Heart left ventricle (tissue), 13 donors: Measurements from ENCODE around the gene CCDC134.

Experiments
- POLR2A ChIP-seq, 2 donors: fragments of 450-650 bp; IDR thresholded peaks; one replicate each; pipeline ENCODE4 v1.6.1; 2017; ENCODE audit warnings: antibody characterized with exemption in 2 of 2, mild to moderate bottlenecking in 2 of 2, moderate library complexity in 2 of 2
- TF ChIP-seq, protein P1 (sequence below), 12 donors: fragments of 200-600 bp; sonication (generic) in 4 of 12; IDR thresholded peaks; one replicate each; pipeline versions ENCODE4 v1.5.0 to v1.8.0; 2018 to 2022; ENCODE audit warnings: antibody characterized with exemption in 12 of 12, mild to moderate bottlenecking in 5 of 12
- donor health status: ischemic (EF 13 %, LVEDD 7.1; RV severe dilation, severe dysfunction).
- donor health status: DM: no; HTN: yes; CAD: no.
- donor health status: DM: no; HTN: no; CAD: no.
- donor health status: ischemic (EF 25% LVEDD 6.9; RV normal size, moderate dysfunction).
- donor health status: ischemic (EF 25% LVEDD 5.7; RV mildly dilated, moderate dysfunction).
- donor health status: ischemic (EF 35%, LVEDD 5.7; RV mildly dilated, moderate dysfunction).
- donor health status: nonischemic (EF 11% LVEDD 7.7; RV severe dilation, severe dysfunction).
- donor health status: DM: yes; HTN: yes; CAD: no.
- donor health status: PGD.
- donor health status: ischemic (EF 29% LVEDD 5.4; RV normal size, mild dysfunction).
- donor health status: nonischemic (EF 23%, LVEDD 6.1; RV moderate dilation, normal function).

DNA sequence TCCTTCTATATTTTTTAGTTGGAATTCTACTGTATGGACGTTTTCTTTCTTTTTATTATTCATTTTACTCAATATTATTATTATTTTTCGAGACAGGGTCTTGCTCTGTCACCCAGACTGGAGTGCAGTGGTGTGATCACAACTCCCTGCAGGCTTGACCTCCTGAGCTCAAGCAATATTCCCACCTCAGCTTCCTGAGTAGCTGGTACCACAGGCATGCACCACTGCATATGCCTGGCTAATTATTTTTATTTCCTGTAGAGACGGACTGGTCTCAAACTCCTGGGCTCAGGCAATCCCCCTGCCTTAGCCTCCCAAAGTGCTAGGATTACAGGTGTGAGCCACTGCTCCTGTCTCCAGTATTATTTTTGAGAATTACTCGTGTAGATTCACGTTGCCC, 34.0 kb upstream of the CCDC134 start:
- TF ChIP-seq POLR2A (IDR thresholded peaks at IDR 0.05), result no peak
- TF ChIP-seq, protein P1, sequence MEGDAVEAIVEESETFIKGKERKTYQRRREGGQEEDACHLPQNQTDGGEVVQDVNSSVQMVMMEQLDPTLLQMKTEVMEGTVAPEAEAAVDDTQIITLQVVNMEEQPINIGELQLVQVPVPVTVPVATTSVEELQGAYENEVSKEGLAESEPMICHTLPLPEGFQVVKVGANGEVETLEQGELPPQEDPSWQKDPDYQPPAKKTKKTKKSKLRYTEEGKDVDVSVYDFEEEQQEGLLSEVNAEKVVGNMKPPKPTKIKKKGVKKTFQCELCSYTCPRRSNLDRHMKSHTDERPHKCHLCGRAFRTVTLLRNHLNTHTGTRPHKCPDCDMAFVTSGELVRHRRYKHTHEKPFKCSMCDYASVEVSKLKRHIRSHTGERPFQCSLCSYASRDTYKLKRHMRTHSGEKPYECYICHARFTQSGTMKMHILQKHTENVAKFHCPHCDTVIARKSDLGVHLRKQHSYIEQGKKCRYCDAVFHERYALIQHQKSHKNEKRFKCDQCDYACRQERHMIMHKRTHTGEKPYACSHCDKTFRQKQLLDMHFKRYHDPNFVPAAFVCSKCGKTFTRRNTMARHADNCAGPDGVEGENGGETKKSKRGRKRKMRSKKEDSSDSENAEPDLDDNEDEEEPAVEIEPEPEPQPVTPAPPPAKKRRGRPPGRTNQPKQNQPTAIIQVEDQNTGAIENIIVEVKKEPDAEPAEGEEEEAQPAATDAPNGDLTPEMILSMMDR (IDR thresholded peaks at IDR 0.05), result no peak
